Spinal cord (tissue), 10 donors: ENCODE measurements around the gene MIA3. TPM values are rescaled to one million over a fixed set of nuclear protein-coding genes. Genes with fewer than 3 reads are reported as not detected.

Experiments used
- DNase-seq, 6 donors: peaks; one replicate each; pipeline versions ENCODE4 v3.0.0 to v3.0.0-alpha.2; 2013 to 2015; ENCODE audit warnings: low spot score in 6 of 6, low read depth in 4 of 6
- H3K27ac ChIP-seq: one replicate; pipeline ENCODE4 v1.5.1; 2013; ENCODE audit warnings: low read depth, low read length, control low read depth
- H3K27me3 ChIP-seq: one replicate; pipeline ENCODE4 v1.6.1; 2013; ENCODE audit warnings: low read length; ENCODE audit not compliant: control insufficient read depth, insufficient read depth
- H3K36me3 ChIP-seq: one replicate; pipeline ENCODE4 v1.6.1; 2013; ENCODE audit warnings: low read length; ENCODE audit not compliant: control insufficient read depth, insufficient read depth
- H3K4me1 ChIP-seq: one replicate; pipeline ENCODE4 v1.6.1; 2013; ENCODE audit warnings: low read length; ENCODE audit not compliant: control insufficient read depth, insufficient read depth
- H3K4me3 ChIP-seq: one replicate; pipeline ENCODE4 v1.5.1; 2013; ENCODE audit warnings: low read depth, low read length, control low read depth
- H3K9me3 ChIP-seq: one replicate; pipeline ENCODE4 v1.6.1; 2013; ENCODE audit warnings: low read length; ENCODE audit not compliant: control insufficient read depth, insufficient read depth
- WGBS: methylation state at CpG from one replicate; pipeline ENCODE4 v1.1.5; 2013; ENCODE audit warnings: missing lambda C conversion rate; ENCODE audit not compliant: insufficient coverage; 5-methylcytosine and 5-hydroxymethylcytosine counted together
- polyA plus RNA-seq, 2 donors: library from polyadenylated mRNA; unstranded; fragments of 120-200 nt; gene quantifications; one replicate each; pipeline ENCODE4 v1.2.1, GENCODE V29; 2013; ENCODE audit not compliant: insufficient read length in 2 of 2
- total RNA-seq, 2 donors: library from RNA; depleted of rRNA in 1 of 2; stranded (reverse); fragments of 120-200 nt in 1 of 2; fragments of >200 nt in 1 of 2; gene quantifications; one replicate each; pipeline versions ENCODE4 v1.2.3 to v1.2.4, GENCODE V29; 2013 to 2014
- donor health status: healthy.

The MIA3 gene
- total and polyA plus RNA-seq, 4 donors = 65.8 to 119 (median 90.5) TPM

DNA sequence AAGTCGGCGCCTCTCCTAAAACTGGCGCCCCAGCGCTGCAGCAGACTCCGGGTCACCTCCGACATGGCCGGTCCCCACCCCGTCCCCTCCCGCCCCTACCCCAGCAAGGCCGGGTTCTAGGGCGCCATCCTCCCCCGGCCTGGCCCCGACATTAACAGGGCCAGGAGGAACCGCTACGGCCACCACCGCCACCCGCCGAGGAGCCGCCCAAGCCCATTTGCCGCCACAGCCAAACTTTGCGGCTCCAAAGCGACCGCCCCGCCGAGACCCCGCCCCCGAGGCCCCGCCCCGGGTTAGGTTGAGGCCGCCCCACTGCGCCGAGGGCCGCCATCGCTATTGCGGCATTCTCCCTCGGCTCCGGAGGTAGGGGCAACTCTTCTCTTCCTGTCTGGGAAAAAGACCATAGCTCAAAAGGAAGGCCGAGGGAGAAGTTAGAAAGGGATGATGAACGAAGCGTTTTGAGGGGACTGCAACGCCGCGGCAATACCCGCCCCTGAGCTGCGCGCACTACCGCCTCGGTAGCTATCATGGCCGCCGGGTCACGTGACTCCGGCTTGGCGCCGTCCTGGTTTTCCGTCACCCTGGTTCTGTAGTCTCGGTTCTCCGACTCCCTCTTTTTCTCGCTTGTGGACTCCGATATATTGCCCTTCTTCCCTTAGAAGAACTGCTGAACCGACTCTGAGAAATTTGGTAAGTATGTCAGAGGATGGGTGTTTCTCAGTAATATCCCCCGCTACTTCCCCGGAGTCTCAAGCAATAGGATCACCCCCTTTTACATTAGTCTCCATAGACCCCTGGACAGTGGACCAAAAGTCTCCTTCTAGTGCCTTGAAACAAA lies 94.6 kb downstream of the MIA3 start, which contains the start of the genes AIDA and BROX:
TSS of gene AIDA (minus strand) at position 239 of the 838 bp plus-strand sequence. CDS start at position 65, 174 bp downstream.
TSS of gene BROX (plus strand) at position 312 of the 838 bp plus-strand sequence. CDS start 3,136 bp downstream, outside the sequence.
- Histone ChIP-seq H3K4me1 (peaks cover 11% of the 10 kb centered on the region), H3K4me3 (peak within 1 kb of the TSS; percentile 94), H3K27me3 (no peaks in the 10 kb centered on the region), H3K9me3 (no peaks in the 10 kb centered on the region), H3K36me3 (peaks cover 6% of the 10 kb centered on the region), H3K27ac (peak within 1 kb of the TSS; percentile 99)
- DNase-seq = peak; percentile 82 to 97 (median 92)
- 0% methylated on average over 45 of the region's 62 CpGs for WGBS

DNA sequence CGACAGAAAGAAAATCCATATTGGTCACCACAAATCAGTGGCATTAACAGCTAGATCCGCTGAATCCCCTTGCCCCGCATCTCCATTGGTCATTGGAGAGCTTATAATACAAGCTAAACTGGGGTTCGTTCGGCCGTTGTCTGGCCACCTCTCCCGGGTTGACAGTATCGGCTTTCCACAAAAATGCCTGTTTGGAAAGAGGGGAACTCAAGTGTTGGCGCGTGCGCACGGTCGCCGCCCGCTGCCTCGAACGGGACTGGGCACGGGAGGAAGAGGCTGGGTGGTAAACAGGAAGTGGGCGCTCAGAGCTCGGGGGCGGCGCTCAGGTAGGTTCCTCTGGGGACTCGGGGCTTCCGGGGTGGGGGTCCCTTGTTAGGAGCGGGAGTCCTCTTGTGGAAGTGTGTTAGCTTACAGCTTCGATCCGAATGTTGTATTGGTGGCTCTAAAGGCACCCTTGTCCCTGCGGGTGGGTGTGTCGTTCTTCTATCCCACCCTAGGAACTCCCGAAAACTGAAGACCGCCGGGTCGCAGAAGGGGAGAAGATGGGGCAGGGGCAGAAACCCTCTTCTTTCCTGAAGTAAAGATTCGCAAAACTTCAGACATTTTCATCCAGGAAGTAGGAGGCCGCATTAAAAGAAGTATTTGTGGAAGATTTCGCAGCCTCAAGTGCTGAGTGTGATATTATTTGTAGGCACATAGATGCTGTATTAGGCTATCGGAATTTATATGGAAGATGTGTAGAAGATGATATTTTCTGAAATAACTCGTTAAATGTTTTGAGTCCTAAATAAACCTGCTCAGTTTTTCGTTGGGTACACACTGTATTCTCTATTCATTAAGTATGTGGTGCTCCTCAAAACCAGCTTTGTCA lies 95.4 kb downstream of the MIA3 start:
- H3K4me3 ChIP-seq = peak overlapping the region; percentile 94
- H3K27ac ChIP-seq = peak overlapping the region; percentile 99
- peaks cover 11% of the 10 kb centered on the region for H3K4me1 ChIP-seq
- WGBS = under 1% methylated on average over 29 of the region's 39 CpGs
- peaks cover 5% of the 10 kb centered on the region for H3K36me3 ChIP-seq
- no peaks in the 10 kb centered on the region for H3K27me3 ChIP-seq
- H3K9me3 ChIP-seq = no peaks in the 10 kb centered on the region
- DNase-seq = peak; percentile 92 to 99 (median 95)

DNA sequence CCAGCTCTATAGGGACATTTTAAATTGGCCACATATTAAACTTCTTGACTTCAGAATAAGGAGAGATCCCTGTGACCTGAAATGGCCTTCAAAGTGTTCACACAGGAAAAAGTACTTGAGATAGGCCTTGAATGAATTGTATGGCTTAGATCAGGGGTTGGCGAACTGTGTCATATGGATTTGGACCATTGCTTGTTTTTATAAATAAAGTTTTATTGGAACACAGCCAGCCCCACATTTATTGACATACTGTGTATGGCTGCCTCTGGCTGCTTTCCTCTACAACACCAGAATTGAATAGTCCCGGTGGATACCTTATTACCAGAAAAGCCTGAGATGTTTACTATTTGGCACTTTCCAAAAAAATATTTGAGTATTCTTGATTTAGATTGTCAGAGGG lies 98.5 kb downstream of the MIA3 start:
- WGBS = no CpG with 5 or more reads among the region's 2 CpGs
- no peak for DNase-seq
- no peak overlapping the region for H3K27ac ChIP-seq
- no peaks in the 10 kb centered on the region for H3K9me3 ChIP-seq
- peaks cover 9% of the 10 kb centered on the region for H3K4me1 ChIP-seq
- no peak overlapping the region for H3K4me3 ChIP-seq
- H3K36me3 ChIP-seq = peaks cover 7% of the 10 kb centered on the region
- no peaks in the 10 kb centered on the region for H3K27me3 ChIP-seq

Other genes with a start within 250 kb of the MIA3 start
- gene HHIPL2, start 70.0 kb upstream of the MIA3 start, total RNA-seq = 1 to 10 TPM in 1 of 2 donors, under 1 TPM in 1; 0.50 to 1.2 TPM
- gene HHIPL2, start 70.0 kb upstream of the MIA3 start, polyA plus RNA-seq = 1 to 10 TPM; 1.0 to 2.0 TPM
- 10 to 100 TPM; 10.5 to 14.5 TPM for gene TAF1A, start 28.2 kb upstream of the MIA3 start, total RNA-seq
- gene TAF1A, start 28.2 kb upstream of the MIA3 start, polyA plus RNA-seq = 10 to 100 TPM in 1 of 2 donors, 1 to 10 TPM in 1; 9.4 to 12.6 TPM
- gene AIDA, start 94.4 kb downstream of the MIA3 start, total RNA-seq = 10 to 100 TPM; 35.3 to 80.1 TPM
- gene AIDA, start 94.4 kb downstream of the MIA3 start, polyA plus RNA-seq = 10 to 100 TPM; 64.9 to 86.8 TPM
- 10 to 100 TPM; 49.3 to 84.2 TPM for gene BROX, start 94.5 kb downstream of the MIA3 start, total RNA-seq
- 10 to 100 TPM; 35.2 to 53.4 TPM for gene BROX, start 94.5 kb downstream of the MIA3 start, polyA plus RNA-seq
- under 1 TPM; 0.40 to 0.66 TPM for gene FAM177B, start 119.1 kb downstream of the MIA3 start, total RNA-seq
- under 1 TPM in 1 of 2 donors, not detected in 1; 0.08 TPM for gene FAM177B, start 119.1 kb downstream of the MIA3 start, polyA plus RNA-seq
- gene DISP1, start 196.9 kb downstream of the MIA3 start, total RNA-seq = 10 to 100 TPM; 11.7 to 18.8 TPM
- 10 to 100 TPM in 1 of 2 donors, 1 to 10 TPM in 1; 6.9 to 10.7 TPM for gene DISP1, start 196.9 kb downstream of the MIA3 start, polyA plus RNA-seq